ENCODE measurements around the gene PLPPR4. TPM values are rescaled to one million over a fixed set of nuclear protein-coding genes. Genes with fewer than 3 reads are reported as not detected.

Gene PLPPR4
- total and polyA plus RNA-seq, 10 of the 15 experiments (the other 5 are each of a cell fraction or from before 2014, with no cell fraction given): not detected

- Histone ChIP-seq H4K20me1 (ENCODE audit: control insufficient read depth, insufficient read depth) (no peaks in the 10 kb centered on the region), H2AFZ (ENCODE audit: control insufficient read depth, low read depth, low read length) (no peak overlapping the region), H3K4me2 (ENCODE audit: control insufficient read depth, insufficient read depth) (no peak overlapping the region), H3K4me3 (no peak overlapping the region), H3K9ac (ENCODE audit: control insufficient read depth, insufficient read depth, low read length) (no peak overlapping the region), H3K27me3 (replicated peaks in 1 of 2; ENCODE audit: control insufficient read depth in 2 of 2, insufficient read depth in 2 of 2, low read length in 1 of 2) (peaks cover 0 to 3% of the 10 kb centered on the region in 2 experiments; a peak in 1 of 4 replicates), H3K27ac (ENCODE audit: control insufficient read depth, insufficient read depth) (no peak overlapping the region), H3K4me1 (ENCODE audit: control insufficient read depth, insufficient read depth, low read length) (no peaks in the 10 kb centered on the region), H3K79me2 (ENCODE audit: control insufficient read depth, insufficient read depth, low read length) (no peaks in the 10 kb centered on the region), H3K36me3 (ENCODE audit: control insufficient read depth in 2 of 2, insufficient read depth in 2 of 2, low read length in 1 of 2) (no peaks in the 10 kb centered on the region), H3K9me3 (replicated peaks; ENCODE audit: control insufficient read depth, insufficient read depth, low read length) (no peaks in the 10 kb centered on the region)
- intact Hi-C loops (cut with micrococcal nuclease; ENCODE audit: unreplicated experiment): no loop called here
- 8% methylated on average over 3 of the region's 3 CpGs for WGBS (ENCODE audit: insufficient coverage, insufficient replicate concordance, low lambda C conversion rate, missing lambda C conversion rate)
- in situ Hi-C loops (cut with MboI): no loop called here
- POLR2A ChIA-PET: no interaction called here
- RAD21 ChIA-PET (ENCODE audit: unreplicated experiment): no interaction called here
- no peak for ATAC-seq
- CTCF ChIA-PET: no interaction called here
- SMC1A ChIA-PET (ENCODE audit: uncharacterized antibody, unreplicated experiment): no interaction called here
- TF ChIP-seq ZBTB40 (IDR thresholded peaks at IDR 0.05; ENCODE audit: borderline replicate concordance): no peak
- DNase-seq (ENCODE audit: low read depth, low spot score): no peak
- FAIRE-seq: no peak
- no TSS peak for BruUV-seq (replicated peaks)
Measured at GRCh38 chr1:99265124-99265523, 832 bp downstream of the PLPPR4 start.

DNA sequence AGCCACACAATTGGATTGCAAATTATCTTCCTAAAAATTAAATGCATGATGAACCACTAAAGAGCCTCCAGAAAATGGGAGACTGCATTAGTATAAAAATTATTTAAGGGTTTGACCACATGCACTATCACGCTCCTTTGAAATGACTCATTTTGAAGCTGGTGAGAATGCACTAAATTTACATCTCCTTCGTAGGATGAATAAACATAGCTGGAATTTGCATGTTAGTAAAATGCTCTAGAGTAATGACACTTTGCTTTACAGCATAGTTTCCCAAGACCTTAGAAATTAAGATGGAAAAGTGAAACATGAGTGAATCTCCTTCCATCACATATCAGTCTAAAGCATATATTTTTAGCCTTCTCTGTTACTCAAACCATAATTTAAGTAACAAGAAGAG is 2.4 kb downstream of the PLPPR4 start:
- Histone ChIP-seq H3K36me3 (ENCODE audit: control insufficient read depth in 2 of 2, insufficient read depth in 2 of 2, low read length in 1 of 2) (no peaks in the 10 kb centered on the region), H3K27ac (ENCODE audit: control insufficient read depth, insufficient read depth) (no peak overlapping the region), H3K9me3 (replicated peaks; ENCODE audit: control insufficient read depth, insufficient read depth, low read length) (no peaks in the 10 kb centered on the region), H3K4me3 (no peak overlapping the region), H3K4me1 (ENCODE audit: control insufficient read depth, insufficient read depth, low read length) (no peaks in the 10 kb centered on the region), H4K20me1 (ENCODE audit: control insufficient read depth, insufficient read depth) (no peaks in the 10 kb centered on the region), H2AFZ (ENCODE audit: control insufficient read depth, low read depth, low read length) (no peak overlapping the region), H3K4me2 (ENCODE audit: control insufficient read depth, insufficient read depth) (no peak overlapping the region), H3K79me2 (ENCODE audit: control insufficient read depth, insufficient read depth, low read length) (no peaks in the 10 kb centered on the region), H3K9ac (ENCODE audit: control insufficient read depth, insufficient read depth, low read length) (no peak overlapping the region), H3K27me3 (replicated peaks in 1 of 2; ENCODE audit: control insufficient read depth in 2 of 2, insufficient read depth in 2 of 2, low read length in 1 of 2) (peaks cover 0 to 3% of the 10 kb centered on the region in 2 experiments; a peak in 1 of 4 replicates)
- ChIA-PET SMC1A (ENCODE audit: uncharacterized antibody, unreplicated experiment) (no interaction called here), POLR2A (no interaction called here), CTCF (no interaction called here), RAD21 (ENCODE audit: unreplicated experiment) (no interaction called here)
- no peak for ATAC-seq
- in situ Hi-C loops (cut with MboI): no loop called here
- no peak for FAIRE-seq
- no peak for DNase-seq (ENCODE audit: low read depth, low spot score)
- intact Hi-C loops (cut with micrococcal nuclease; ENCODE audit: unreplicated experiment): no loop called here
- 2% methylated on average over 2 of the region's 2 CpGs for WGBS (ENCODE audit: insufficient coverage, insufficient replicate concordance, low lambda C conversion rate, missing lambda C conversion rate)
- no TSS peak for BruUV-seq (replicated peaks)
- TF ChIP-seq ELK1 (IDR thresholded peaks at IDR 0.05; ENCODE audit: low read depth, low read length): no peak
- no peak for TF ChIP-seq SIN3A (IDR thresholded peaks at IDR 0.05; ENCODE audit: low read depth, low read length)
- no peak for TF ChIP-seq PAX8 (IDR thresholded peaks at IDR 0.05)
- no peak for TF ChIP-seq RBBP5 (conservative IDR thresholded peaks at IDR 0.05)
- TF ChIP-seq SUZ12 (IDR thresholded peaks at IDR 0.05; ENCODE audit: unreplicated experiment): no peak
- no peak for TF ChIP-seq EP300 (IDR thresholded peaks at IDR 0.05; ENCODE audit: borderline replicate concordance in 1 of 2, control insufficient read depth in 1 of 2, low read depth in 2 of 2, low read length in 2 of 2)
- no peak for TF ChIP-seq SUPT20H (IDR thresholded peaks at IDR 0.05; ENCODE audit: borderline replicate concordance, control insufficient read depth, low read depth, low read length)
- TF ChIP-seq SPI1 (IDR thresholded peaks at IDR 0.05; ENCODE audit: borderline replicate concordance, insufficient read depth, low read depth, low read length): no peak

Data from GM12878 (cell line).